H1 (cell line): ENCODE measurements around the gene MMEL1. TPM values are rescaled to one million over a fixed set of nuclear protein-coding genes. Genes with fewer than 3 reads are reported as not detected.

Experiments used
- CTCF ChIA-PET: fragments of 300-600 bp; sonication (Branson Sonifier 250); formaldehyde crosslinking; loops from one replicate; lab custom pipeline; 2021; ENCODE audit not compliant: partially characterized antibody; lab: Charles Lee
- POLR2A ChIA-PET: fragments of 300-600 bp; sonication (Branson Sonifier 250); formaldehyde crosslinking; loops from one replicate; lab custom pipeline; 2021; ENCODE audit warnings: inconsistent platforms; ENCODE audit not compliant: partially characterized antibody; lab: Charles Lee
- DNase-seq, 2 experiments: peaks; one replicate each; pipeline versions ENCODE4 v3.0.0 to v3.0.0-alpha.2; 2010 to 2022; ENCODE audit warnings: low spot score in 2 of 2, low read depth in 1 of 2, mixed read lengths in 1 of 2
- FAIRE-seq: peaks from 2 replicates; lab custom pipeline; 2011; peaks lifted over from hg19 to GRCh38; lab: Jason Lieb, UNC
- H2AFZ ChIP-seq: 2 replicates; pipeline ENCODE4 v1.8.1; 2012; ENCODE audit warnings: low read length, inconsistent platforms
- H2AK5ac ChIP-seq: 2 replicates; pipeline ENCODE4 v1.6.1; 2013; ENCODE audit warnings: low read depth, low read length
- H2BK120ac ChIP-seq: replicated peaks from 2 replicates; pipeline ENCODE3; 2013; ENCODE audit warnings: low read depth, low read length, inconsistent platforms
- H2BK12ac ChIP-seq: 2 replicates; pipeline ENCODE4 v1.6.1; 2013; ENCODE audit warnings: low read depth, low read length
- H2BK15ac ChIP-seq: 2 replicates; pipeline ENCODE4 v1.6.1; 2013; ENCODE audit warnings: low read length
- H2BK20ac ChIP-seq: 2 replicates; pipeline ENCODE4 v1.6.1; 2013; ENCODE audit warnings: low read length
- H2BK5ac ChIP-seq: 2 replicates; pipeline ENCODE4 v1.6.1; 2013; ENCODE audit warnings: low read depth, low read length
- H3K14ac ChIP-seq: 2 replicates; pipeline ENCODE4 v1.6.1; 2013; ENCODE audit warnings: inconsistent platforms; ENCODE audit not compliant: insufficient read length
- H3K18ac ChIP-seq: 2 replicates; pipeline ENCODE4 v1.6.1; 2013; ENCODE audit warnings: low read length; ENCODE audit errors: extremely low read depth
- H3K23ac ChIP-seq: 2 replicates; pipeline ENCODE4 v1.6.1; 2013; ENCODE audit warnings: inconsistent platforms; ENCODE audit not compliant: insufficient read length
- H3K23me2 ChIP-seq: 2 replicates; pipeline ENCODE4 v1.6.1; 2013; ENCODE audit warnings: low read depth, low read length
- H3K27ac ChIP-seq: 2 replicates; pipeline ENCODE4 v1.6.1; 2011; ENCODE audit warnings: low read depth, low read length, inconsistent platforms
- H3K27me3 ChIP-seq, 4 experiments: replicated peaks in 1 of 4; 1 replicate in 1 of 4; 2 replicates in 3 of 4; pipeline versions ENCODE4 v1.6.1 to v1.8.1; 2011 to 2013; ENCODE audit warnings: low read length in 3 of 4, mild to moderate bottlenecking in 3 of 4, inconsistent platforms in 2 of 4, mixed read lengths in 2 of 4, moderate library complexity in 1 of 4; ENCODE audit not compliant: control insufficient read depth in 3 of 4, insufficient read depth in 3 of 4; ENCODE audit errors: extremely low read depth in 1 of 4
- H3K36me3 ChIP-seq, 4 experiments: 2 replicates each; pipeline versions ENCODE4 v1.6.1 to v1.8.1; 2011 to 2013; ENCODE audit warnings: mild to moderate bottlenecking in 4 of 4, low read length in 3 of 4, moderate library complexity in 2 of 4, control low read depth in 1 of 4, inconsistent platforms in 1 of 4; ENCODE audit not compliant: insufficient read depth in 4 of 4, control insufficient read depth in 2 of 4
- H3K4ac ChIP-seq: replicated peaks from 2 replicates; pipeline ENCODE3; 2013; ENCODE audit warnings: low read length, low read depth, mixed read lengths, inconsistent platforms; ENCODE audit not compliant: insufficient read length
- H3K4me1 ChIP-seq, 4 experiments: replicated peaks in 1 of 4; 1 replicate in 1 of 4; 2 replicates in 3 of 4; pipeline versions ENCODE4 v1.6.1 to v1.8.1; 2011 to 2013; ENCODE audit warnings: low read length in 3 of 4, inconsistent platforms in 2 of 4, mixed read lengths in 1 of 4; ENCODE audit not compliant: insufficient read depth in 4 of 4, control insufficient read depth in 3 of 4
- H3K4me2 ChIP-seq, 2 experiments: 2 replicates each; pipeline versions ENCODE4 v1.6.1 to v1.8.1; 2011 to 2013; ENCODE audit warnings: low read depth in 2 of 2, low read length in 2 of 2, control low read depth in 1 of 2, inconsistent platforms in 1 of 2, mild to moderate bottlenecking in 1 of 2; ENCODE audit not compliant: insufficient read depth in 1 of 2
- H3K4me3 ChIP-seq, 4 experiments: fragments of 200-600, 300-600 bp in 1 of 4; sonication (generic), shearing (Covaris generic), sonication (Bioruptor Twin) in 1 of 4; 2 replicates each; pipeline versions ENCODE4 v1.5.1 to v1.8.1; 2011 to 2016; ENCODE audit warnings: low read length in 4 of 4, low read depth in 3 of 4, control low read depth in 2 of 4, inconsistent platforms in 2 of 4, mild to moderate bottlenecking in 2 of 4, mixed read lengths in 1 of 4, moderate library complexity in 1 of 4; ENCODE audit not compliant: insufficient read depth in 2 of 4; ENCODE audit errors: extremely low read depth in 1 of 4
- H3K56ac ChIP-seq: replicated peaks from 2 replicates; pipeline ENCODE3; 2013; ENCODE audit warnings: low read depth, mild to moderate bottlenecking, mixed read lengths, low read length, inconsistent platforms; ENCODE audit not compliant: insufficient read length
- H3K79me1 ChIP-seq: 2 replicates; pipeline ENCODE4 v1.6.1; 2013; ENCODE audit warnings: low read depth, low read length, control low read depth
- H3K79me2 ChIP-seq, 2 experiments: 2 replicates each; pipeline versions ENCODE4 v1.6.1 to v1.8.1; 2012 to 2013; ENCODE audit warnings: low read length in 2 of 2, mild to moderate bottlenecking in 2 of 2, inconsistent platforms in 1 of 2; ENCODE audit not compliant: insufficient read depth in 2 of 2, control insufficient read depth in 1 of 2
- H3K9ac ChIP-seq, 4 experiments: replicated peaks in 1 of 4; 1 replicate in 1 of 4; 2 replicates in 3 of 4; pipeline versions ENCODE4 v1.6.1 to v1.8.1; 2011 to 2013; ENCODE audit warnings: low read depth in 3 of 4, low read length in 3 of 4, control low read depth in 2 of 4, mild to moderate bottlenecking in 2 of 4, moderate library complexity in 2 of 4, inconsistent platforms in 1 of 4; ENCODE audit errors: extremely low read depth in 1 of 4
- H3K9me3 ChIP-seq, 2 experiments: 2 replicates each; pipeline versions ENCODE4 v1.6.1 to v1.8.1; 2012 to 2013; ENCODE audit warnings: mild to moderate bottlenecking in 2 of 2, moderate library complexity in 2 of 2, control low read depth in 1 of 2, inconsistent platforms in 1 of 2, low read depth in 1 of 2, low read length in 1 of 2, mixed read lengths in 1 of 2; ENCODE audit not compliant: insufficient read depth in 2 of 2
- H4K20me1 ChIP-seq, 2 experiments: replicated peaks in 1 of 2; 2 replicates each; pipeline versions ENCODE3 to v1.8.1; 2011 to 2013; ENCODE audit warnings: inconsistent platforms in 2 of 2, low read length in 2 of 2, mild to moderate bottlenecking in 1 of 2; ENCODE audit not compliant: insufficient read depth in 2 of 2, control insufficient read depth in 1 of 2
- H4K5ac ChIP-seq: 2 replicates; pipeline ENCODE4 v1.6.1; 2013; ENCODE audit warnings: low read length, low read depth, mixed read lengths, inconsistent platforms; ENCODE audit not compliant: insufficient read length
- H4K8ac ChIP-seq: 2 replicates; pipeline ENCODE4 v1.8.0; 2013; ENCODE audit warnings: mild to moderate bottlenecking, moderate library complexity, low read length, inconsistent platforms; ENCODE audit not compliant: insufficient read depth; ENCODE audit errors: extremely low read depth
- H4K91ac ChIP-seq: replicated peaks from 2 replicates; pipeline ENCODE3; 2013; ENCODE audit warnings: low read length, mixed read lengths, inconsistent platforms; ENCODE audit not compliant: insufficient read length
- BACH1 ChIP-seq: IDR thresholded peaks from 2 replicates; pipeline ENCODE4 v1.6.1; 2012; ENCODE audit warnings: low read length, improper control_type of control experiment
- BCL11A ChIP-seq, 2 experiments: IDR thresholded peaks; one replicate each; pipeline ENCODE4 v1.6.1; 2011; ENCODE audit warnings: low read depth in 2 of 2, low read length in 2 of 2, mild to moderate bottlenecking in 2 of 2
- CBX8 ChIP-seq: fragments of 300-800, 300-1000 bp; sonication (generic); IDR thresholded peaks from 2 replicates; pipeline ENCODE4 v1.7.1; 2016; ENCODE audit warnings: low read depth, low read length, borderline replicate concordance
- GTF2F1 ChIP-seq: IDR thresholded peaks from 2 replicates; pipeline ENCODE4 v1.6.1; 2012; ENCODE audit warnings: low read depth, low read length, improper control_type of control experiment, borderline replicate concordance
- MAFK ChIP-seq: IDR thresholded peaks from 2 replicates; pipeline ENCODE4 v1.6.1; 2012; ENCODE audit warnings: low read depth, mild to moderate bottlenecking, improper control_type of control experiment, low read length
- PHF8 ChIP-seq: fragments of 200-600 bp; sonication (generic); conservative IDR thresholded peaks from 2 replicates; pipeline ENCODE4 v1.7.1; 2012; ENCODE audit warnings: low read depth, mild to moderate bottlenecking, inconsistent platforms, low read length, moderate library complexity
- POLR2A ChIP-seq, 2 experiments: IDR thresholded peaks; 1 replicate in 1 of 2; 2 replicates in 1 of 2; pipeline ENCODE4 v1.6.1; 2011; ENCODE audit warnings: low read depth in 2 of 2, low read length in 2 of 2, mild to moderate bottlenecking in 2 of 2; ENCODE audit errors: control extremely low read depth in 1 of 2
- RAD21 ChIP-seq, 2 experiments: IDR thresholded peaks in 1 of 2; conservative IDR thresholded peaks in 1 of 2; 2 replicates each; pipeline ENCODE4 v1.6.1; 2011; ENCODE audit warnings: low read depth in 2 of 2, low read length in 2 of 2, improper control_type of control experiment in 1 of 2, inconsistent platforms in 1 of 2, mild to moderate bottlenecking in 1 of 2, moderate library complexity in 1 of 2
- SP1 ChIP-seq: IDR thresholded peaks from 2 replicates; pipeline ENCODE4 v1.6.1; 2011; ENCODE audit warnings: low read depth, low read length
- TAF7 ChIP-seq: optimal IDR thresholded peaks from 2 replicates; pipeline ENCODE3; 2011; ENCODE audit warnings: low read depth, mild to moderate bottlenecking, inconsistent platforms, low read length, moderate library complexity, borderline replicate concordance
- WGBS, 2 experiments: shearing (Covaris generic) in 1 of 2; methylation state at CpG; one replicate each; pipeline versions ENCODE4 v1.1.6 to v1.1.7; 2013 to 2015; ENCODE audit warnings: low lambda C conversion rate in 2 of 2, mixed read lengths in 2 of 2, inconsistent platforms in 1 of 2, low coverage in 1 of 2, missing lambda C conversion rate in 1 of 2; ENCODE audit not compliant: insufficient replicate concordance in 2 of 2, insufficient coverage in 1 of 2, insufficient read length in 1 of 2; ENCODE audit errors: extremely low coverage in 1 of 2, missing lambda C conversion rate in 1 of 2; 5-methylcytosine and 5-hydroxymethylcytosine counted together
- polyA plus RNA-seq, 7 experiments: library from polyadenylated mRNA; depleted of rRNA in 3 of 7; stranded (reverse) in 5 of 7; unstranded in 2 of 7; fragments of >200 nt in 5 of 7; fragments of 200-250 nt in 2 of 7; gene quantifications; 1 replicate in 5 of 7; 2 replicates in 1 of 7; 4 replicates in 1 of 7; pipeline versions ENCODE4 v1.2.1 to v1.2.3, GENCODE V29; 2011 to 2013; ENCODE audit warnings: missing spikeins in 2 of 7, mixed read lengths in 2 of 7
- total RNA-seq: library from RNA; stranded (reverse); fragmentation: NEBNext Ultra II Directional; extraction: Animal tissue kit (Norgen Biotek cat#: 25700); gene quantifications from 2 replicates; pipeline ENCODE4 v1.2.1, GENCODE V29; 2021
- TF ChIP-seq, protein P1 (sequence below): IDR thresholded peaks from 2 replicates; pipeline ENCODE4 v1.6.1; 2011; ENCODE audit warnings: low read depth, mild to moderate bottlenecking, low read length; ENCODE audit not compliant: insufficient read depth
- TF ChIP-seq, protein P2 (sequence below): IDR thresholded peaks from 2 replicates; pipeline ENCODE4 v1.6.1; 2012; ENCODE audit warnings: low read length, inconsistent platforms

The MMEL1 gene
- total and polyA plus RNA-seq, 2 of the 8 experiments (the other 6 are each of a cell fraction or from before 2014, with no cell fraction given), result 0.91 to 1.7 TPM

GRCh38 chr1:2582391-2582790 is 50.4 kb downstream of the MMEL1 start:
- H4K8ac ChIP-seq, result no peak overlapping the region
- H3K4me3 ChIP-seq, result no peak overlapping the region
- H4K91ac ChIP-seq, result no peak overlapping the region
- no peak overlapping the region for H3K18ac ChIP-seq
- H2BK15ac ChIP-seq, result no peak overlapping the region
- peaks cover 10% of the 10 kb centered on the region for H3K23me2 ChIP-seq
- no peak for DNase-seq
- no peaks in the 10 kb centered on the region; the same call in 1 of the 2 replicates for H3K79me1 ChIP-seq
- H3K4ac ChIP-seq, result no peak overlapping the region
- no peak overlapping the region for H2BK120ac ChIP-seq
- H2BK5ac ChIP-seq, result no peak overlapping the region
- H2BK12ac ChIP-seq, result no peak overlapping the region
- H4K20me1 ChIP-seq, result no peaks in the 10 kb centered on the region
- ChIA-PET CTCF (interaction anchor here (1.0 to 4.5 kb wide), 5 partner anchors 21 to 200 kb away, joined by 3 to 24 read pairs (median 3); partner anchors contain the start of gene TNFRSF14), POLR2A (interaction anchor here (0.6 to 1.6 kb wide), 3 partner anchors 11 to 903 kb away, joined by 3 read pairs; no protein-coding TSS in a partner anchor)
- no peak overlapping the region for H4K5ac ChIP-seq
- H3K23ac ChIP-seq, result no peak overlapping the region
- peaks cover 0 to 24% (median 9%) of the 10 kb centered on the region in 4 experiments; a peak in 4 of 7 replicates for H3K4me1 ChIP-seq
- H3K27me3 ChIP-seq, result no peaks in the 10 kb centered on the region
- no peak overlapping the region for H3K9ac ChIP-seq
- H2AK5ac ChIP-seq, result no peak overlapping the region
- H3K14ac ChIP-seq, result no peak overlapping the region
- H3K36me3 ChIP-seq, result no peaks in the 10 kb centered on the region
- no peaks in the 10 kb centered on the region for H3K9me3 ChIP-seq
- no peak overlapping the region for H2AFZ ChIP-seq
- no peaks in the 10 kb centered on the region for H3K79me2 ChIP-seq
- WGBS, 2 experiments, result 85% methylated on average over 7 of the region's 7 CpGs; no CpG with 5 or more reads in 1 of the 2 experiments
- no peak for FAIRE-seq
- H2BK20ac ChIP-seq, result no peak overlapping the region
- no peak overlapping the region for H3K56ac ChIP-seq
- H3K4me2 ChIP-seq, result no peak overlapping the region
- H3K27ac ChIP-seq, result no peak overlapping the region
- no peak for TF ChIP-seq BACH1
- TF ChIP-seq CBX8, result no peak
- TF ChIP-seq POLR2A (IDR thresholded peaks at IDR 0.05; ENCODE audit: control extremely low read depth in 1 of 2, low read depth in 2 of 2, low read length in 2 of 2), result no peak
- TF ChIP-seq, protein P1, sequence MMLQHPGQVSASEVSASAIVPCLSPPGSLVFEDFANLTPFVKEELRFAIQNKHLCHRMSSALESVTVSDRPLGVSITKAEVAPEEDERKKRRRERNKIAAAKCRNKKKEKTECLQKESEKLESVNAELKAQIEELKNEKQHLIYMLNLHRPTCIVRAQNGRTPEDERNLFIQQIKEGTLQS, result no peak
- TF ChIP-seq RAD21 (IDR thresholded peaks at IDR 0.05 in 1 of 2, conservative IDR thresholded peaks at IDR 0.05 in 1 of 2; ENCODE audit: low read depth in 2 of 2, low read length in 2 of 2), result no peak
- no peak for TF ChIP-seq TAF7
- TF ChIP-seq SP1, result no peak
- no peak for TF ChIP-seq BCL11A (IDR thresholded peaks at IDR 0.05; ENCODE audit: low read depth in 2 of 2, low read length in 2 of 2)
- no peak for TF ChIP-seq MAFK
- no peak for TF ChIP-seq GTF2F1
- TF ChIP-seq PHF8, result no peak
- TF ChIP-seq, protein P2, sequence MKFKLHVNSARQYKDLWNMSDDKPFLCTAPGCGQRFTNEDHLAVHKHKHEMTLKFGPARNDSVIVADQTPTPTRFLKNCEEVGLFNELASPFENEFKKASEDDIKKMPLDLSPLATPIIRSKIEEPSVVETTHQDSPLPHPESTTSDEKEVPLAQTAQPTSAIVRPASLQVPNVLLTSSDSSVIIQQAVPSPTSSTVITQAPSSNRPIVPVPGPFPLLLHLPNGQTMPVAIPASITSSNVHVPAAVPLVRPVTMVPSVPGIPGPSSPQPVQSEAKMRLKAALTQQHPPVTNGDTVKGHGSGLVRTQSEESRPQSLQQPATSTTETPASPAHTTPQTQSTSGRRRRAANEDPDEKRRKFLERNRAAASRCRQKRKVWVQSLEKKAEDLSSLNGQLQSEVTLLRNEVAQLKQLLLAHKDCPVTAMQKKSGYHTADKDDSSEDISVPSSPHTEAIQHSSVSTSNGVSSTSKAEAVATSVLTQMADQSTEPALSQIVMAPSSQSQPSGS, result no peak
